B cell (primary cell): ENCODE data around the gene FRK.

Experiments used
- CTCF ChIP-seq: fragments of 200-600 bp; IDR thresholded peaks from one replicate; pipeline ENCODE4 v1.8.0; 2022; ENCODE audit warnings: antibody characterized with exemption, mild to moderate bottlenecking
- EZH2 ChIP-seq: IDR thresholded peaks from 2 replicates; pipeline ENCODE4 v1.6.1; 2012; ENCODE audit warnings: borderline replicate concordance, low read depth, mild to moderate bottlenecking, moderate library complexity, low read length; ENCODE audit not compliant: insufficient read depth, poor library complexity, severe bottlenecking

DNA sequence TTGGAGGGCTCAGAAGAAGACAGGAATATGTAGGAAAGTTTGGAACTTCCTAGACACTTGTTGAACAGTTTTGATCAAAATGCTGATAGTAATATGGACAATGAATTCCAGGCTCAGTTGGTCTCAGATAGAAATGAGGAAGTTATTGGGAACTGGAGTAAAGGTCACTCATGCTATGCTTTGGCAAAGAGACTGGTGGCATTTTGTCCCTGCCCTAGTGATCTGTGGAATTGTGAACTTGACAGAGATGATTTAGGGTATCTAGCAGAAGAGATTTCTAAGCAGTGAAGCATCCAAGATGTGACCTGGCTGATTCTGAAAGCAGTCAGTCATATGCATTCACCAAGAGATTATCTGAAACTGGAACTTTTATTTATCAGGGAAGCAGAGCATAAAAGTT, 45.1 kb downstream of the FRK start:
- no peak for TF ChIP-seq CTCF
- no peak for TF ChIP-seq EZH2
